NOMO-1 treated with dmso at 0.1 percent for 144 hours (cell line): ENCODE data around the gene ERAP2.
"Not testable (repeated sequence)": the region's sequence is repeated elsewhere in the genome, so short reads cannot be mapped to it uniquely, and the experiment has no call there.

Experiments
- DNase-seq: peaks from one replicate; lab custom pipeline; 2025; ENCODE audit not compliant: unreplicated experiment; lab: John Stamatoyannopoulos, UW

The ERAP2 gene

DNA sequence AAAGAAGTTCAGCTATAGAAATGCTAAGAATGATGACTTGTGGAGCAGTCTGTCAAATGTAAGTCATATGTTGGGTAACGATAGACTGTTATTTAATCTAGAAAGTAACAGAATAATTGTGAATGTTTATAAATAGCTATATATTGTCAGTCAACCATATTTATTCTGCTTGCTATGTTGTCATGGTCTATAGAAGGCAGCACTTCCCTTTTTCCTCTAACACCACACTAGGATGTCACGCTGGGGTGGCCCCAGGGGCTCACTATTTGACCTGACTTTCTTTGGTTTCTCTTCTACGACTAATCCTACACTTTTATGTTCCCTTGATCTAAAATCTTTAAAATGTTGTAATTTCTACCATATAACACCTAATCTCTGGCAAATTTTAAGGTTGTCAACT, 20.5 kb downstream of the ERAP2 start:
- peak; percentile 71 for DNase-seq

DNA sequence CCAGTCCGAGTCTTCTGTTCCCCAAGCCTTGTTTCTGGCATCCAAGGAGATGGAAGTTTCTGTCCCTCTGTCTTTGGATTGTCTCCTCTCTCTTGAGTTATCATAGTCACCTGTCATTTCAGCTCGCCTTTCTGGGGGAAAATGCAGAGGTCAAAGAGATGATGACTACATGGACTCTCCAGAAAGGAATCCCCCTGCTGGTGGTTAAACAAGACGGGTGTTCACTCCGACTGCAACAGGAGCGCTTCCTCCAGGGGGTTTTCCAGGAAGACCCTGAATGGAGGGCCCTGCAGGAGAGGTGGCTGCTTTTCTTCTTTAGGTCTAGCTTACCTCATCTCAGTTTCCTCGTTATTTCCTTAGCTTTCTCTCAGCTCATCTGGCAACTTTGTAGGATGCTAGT, 25.1 kb downstream of the ERAP2 start:
- no peak for DNase-seq

DNA sequence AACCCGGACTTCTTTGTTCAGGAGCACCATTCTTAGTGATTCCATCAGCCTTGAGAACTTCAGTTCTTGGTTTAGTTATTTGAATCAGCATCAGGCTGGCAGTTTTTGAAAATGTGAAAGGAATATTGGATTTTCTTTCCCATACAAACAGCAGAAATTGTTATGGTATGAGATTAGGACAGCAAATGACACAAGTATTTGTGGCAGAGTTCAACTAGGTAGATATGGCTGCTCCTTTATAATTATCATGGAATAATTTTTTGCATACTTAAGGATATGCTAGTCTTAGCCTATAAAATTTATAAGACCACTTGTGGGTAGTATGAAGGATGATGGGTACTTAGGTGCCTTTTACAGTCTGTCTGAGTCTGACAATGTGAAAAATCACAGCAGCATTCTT, 25.5 kb downstream of the ERAP2 start:
- no peak for DNase-seq

DNA sequence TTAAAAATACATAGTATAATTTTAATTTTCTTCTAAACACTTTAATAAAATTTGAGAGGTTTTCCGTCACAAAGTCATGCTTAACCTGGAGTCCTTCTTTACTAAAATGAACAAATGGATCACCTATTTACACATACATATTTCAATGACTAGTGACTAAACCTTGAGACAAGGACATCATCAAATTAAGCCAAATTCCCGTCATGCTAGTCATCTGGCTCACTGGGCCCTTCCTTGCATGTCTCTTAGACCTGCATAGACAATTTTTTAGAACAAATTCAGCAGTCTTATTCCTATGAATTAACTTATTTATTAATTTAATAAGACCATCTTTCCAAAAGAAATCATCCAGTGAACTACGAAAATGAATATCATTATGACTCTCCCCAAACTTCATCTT, 26.6 kb downstream of the ERAP2 start:
- DNase-seq: no peak

DNA sequence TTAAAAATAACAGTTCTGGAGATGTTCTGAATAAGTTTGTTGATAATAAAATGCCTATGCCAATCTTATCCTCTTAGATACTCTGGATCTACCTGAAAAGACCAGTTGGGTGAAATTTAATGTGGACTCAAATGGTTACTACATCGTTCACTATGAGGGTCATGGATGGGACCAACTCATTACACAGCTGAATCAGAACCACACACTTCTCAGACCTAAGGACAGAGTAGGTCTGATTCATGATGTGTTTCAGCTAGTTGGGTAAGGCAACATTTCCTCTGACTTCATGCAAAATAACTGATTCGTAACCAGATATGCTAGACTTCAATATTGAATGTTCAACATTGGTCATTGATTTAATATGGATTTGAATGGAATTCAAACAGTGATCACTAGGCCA, 27.0 kb downstream of the ERAP2 start:
- DNase-seq: no peak

DNA sequence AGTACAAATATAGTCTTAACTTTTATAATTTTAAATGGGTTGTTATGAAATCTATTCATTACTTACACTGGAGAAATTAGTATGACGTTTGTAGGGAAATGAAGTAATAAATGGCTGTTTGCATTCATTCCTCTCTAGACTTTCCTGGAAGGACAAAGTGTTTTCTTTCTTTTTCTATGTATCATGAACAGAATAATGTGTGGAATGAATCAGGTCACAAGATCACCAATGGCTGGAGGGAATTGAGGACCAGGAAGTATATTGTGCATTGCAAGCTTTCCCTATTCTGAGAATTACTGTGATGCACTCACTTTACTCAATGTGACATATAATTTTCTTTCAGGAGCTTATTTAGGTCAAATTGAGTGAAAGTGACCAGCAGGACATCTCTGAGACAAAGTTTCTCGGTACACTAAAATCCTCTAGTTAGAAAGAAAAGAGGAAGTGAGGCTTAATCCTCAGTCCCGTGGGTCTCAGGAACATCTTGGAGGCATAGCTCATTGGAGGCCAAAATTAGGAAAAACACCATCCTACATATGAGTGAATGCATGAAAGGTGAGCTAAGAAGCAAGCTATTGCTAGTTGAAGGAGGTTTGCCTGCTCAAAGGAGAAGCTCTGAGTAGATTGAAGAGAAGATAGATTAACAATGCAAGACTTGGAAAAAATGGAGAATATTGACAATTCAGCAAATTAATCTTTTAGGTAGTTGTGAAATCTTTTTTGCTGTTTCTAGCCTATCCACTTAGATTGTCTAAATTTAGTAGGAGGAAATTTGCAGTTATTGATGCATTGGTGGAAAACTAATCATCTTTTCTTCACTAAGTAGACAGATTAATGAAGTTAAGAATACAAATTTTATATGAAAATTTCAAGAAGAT, 28.0 kb downstream of the ERAP2 start:
- DNase-seq: no peak

DNA sequence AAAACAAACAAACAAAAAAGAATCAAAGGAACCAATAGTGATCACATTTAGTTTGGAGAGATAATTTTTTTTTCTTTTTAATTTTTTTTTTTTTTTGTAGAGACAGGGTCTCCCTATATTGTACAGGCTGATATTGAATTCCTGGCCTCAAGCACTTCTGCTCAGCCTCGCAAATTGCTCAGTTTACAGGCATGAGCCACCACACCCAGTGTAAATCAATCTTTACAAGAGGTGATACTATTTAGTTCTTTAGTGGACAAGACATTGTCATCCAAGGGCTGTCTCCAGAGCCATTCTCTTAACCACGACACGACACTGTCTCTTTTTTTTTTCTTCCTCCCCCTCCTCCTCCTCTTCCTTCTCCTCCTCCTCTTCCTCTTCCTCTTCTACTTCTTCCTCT, 29.6 kb downstream of the ERAP2 start:
- no peak for DNase-seq

DNA sequence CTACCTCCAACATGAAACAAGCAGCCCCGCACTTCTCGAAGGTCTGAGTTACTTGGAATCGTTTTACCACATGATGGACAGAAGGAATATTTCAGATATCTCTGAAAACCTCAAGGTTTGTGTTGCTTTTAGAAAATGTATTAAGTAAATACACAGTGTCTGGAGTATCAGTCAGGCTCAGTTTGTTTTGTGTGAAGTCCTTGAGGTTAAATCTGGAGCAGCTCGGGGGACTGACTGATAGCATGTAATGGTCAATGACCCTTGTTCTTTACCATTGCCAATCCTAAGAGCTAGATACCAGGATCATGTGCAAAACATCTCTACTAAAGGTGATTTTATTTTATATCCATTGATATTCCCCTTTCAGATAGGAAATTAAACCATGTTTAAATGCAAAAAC, 32.7 kb downstream of the ERAP2 start:
- no peak for DNase-seq

DNA sequence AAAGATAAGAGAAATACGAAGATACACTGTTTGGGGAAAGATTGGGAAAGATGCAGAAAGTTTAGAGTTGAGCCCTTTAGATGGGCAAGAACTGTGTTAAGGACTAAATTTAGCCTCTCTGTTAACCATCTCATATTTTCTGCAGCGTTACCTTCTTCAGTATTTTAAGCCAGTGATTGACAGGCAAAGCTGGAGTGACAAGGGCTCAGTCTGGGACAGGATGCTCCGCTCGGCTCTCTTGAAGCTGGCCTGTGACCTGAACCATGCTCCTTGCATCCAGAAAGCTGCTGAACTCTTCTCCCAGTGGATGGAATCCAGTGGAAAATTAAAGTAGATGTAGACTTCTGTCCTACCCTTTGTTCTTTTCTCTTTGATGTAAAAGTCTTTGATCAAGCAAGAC, 33.1 kb downstream of the ERAP2 start:
- DNase-seq: no peak

DNA sequence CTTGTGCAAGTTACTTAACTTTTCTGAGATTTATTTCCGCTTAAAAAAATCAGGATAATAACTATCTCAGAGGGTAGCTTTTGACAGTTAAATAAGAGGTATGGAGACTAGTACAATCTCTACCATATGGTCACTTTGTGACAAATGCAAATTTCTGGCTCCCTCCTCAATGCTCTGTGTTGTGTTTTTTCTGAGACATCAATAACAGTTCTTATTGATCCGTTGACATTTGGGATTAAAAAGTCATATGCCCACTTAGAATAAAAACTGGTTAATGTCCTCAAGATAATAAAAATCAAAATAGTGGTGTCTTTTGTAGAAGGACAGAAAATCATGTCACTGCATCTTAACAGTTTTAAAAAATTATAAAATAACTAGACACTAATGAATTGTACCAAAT, 34.8 kb downstream of the ERAP2 start:
- no peak for DNase-seq

DNA sequence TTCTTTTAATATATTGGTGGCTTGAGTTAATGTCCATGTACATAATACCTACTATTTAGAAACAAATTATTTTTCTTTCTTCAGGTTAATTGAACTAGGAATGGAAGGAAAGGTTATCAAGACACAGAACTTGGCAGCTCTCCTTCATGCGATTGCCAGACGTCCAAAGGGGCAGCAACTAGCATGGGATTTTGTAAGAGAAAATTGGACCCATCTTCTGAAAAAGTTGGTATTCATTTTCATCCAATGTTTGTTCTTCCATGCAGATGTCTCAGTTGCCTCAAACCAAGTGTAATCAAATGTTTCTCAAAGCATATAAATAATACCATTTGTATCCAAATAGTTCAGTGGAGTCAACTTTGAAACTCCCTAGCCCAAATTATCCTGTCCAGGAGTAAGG, 36.9 kb downstream of the ERAP2 start:
- no peak for DNase-seq

DNA sequence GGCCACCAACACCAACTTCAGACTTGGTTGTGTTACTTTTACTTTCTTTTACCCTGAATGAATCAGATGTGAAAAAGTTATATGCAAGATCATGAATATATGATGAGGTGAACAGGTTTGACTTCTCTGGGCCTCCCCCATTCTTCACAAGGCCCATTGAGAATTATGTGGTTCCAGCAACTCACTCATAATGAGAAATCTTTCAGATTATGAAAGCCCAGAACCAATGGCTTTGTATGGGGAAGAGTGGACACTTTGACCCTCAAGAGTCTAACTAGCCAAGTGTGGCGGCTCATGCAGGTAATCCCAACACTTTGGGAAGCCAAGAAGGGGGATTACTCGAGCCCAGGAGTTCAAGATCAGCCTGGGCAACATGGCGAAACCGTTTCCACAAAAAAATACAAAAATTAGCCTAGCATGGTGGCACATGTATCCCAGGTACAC, 43.5 kb downstream of the ERAP2 start:
- DNase-seq: no peak

DNA sequence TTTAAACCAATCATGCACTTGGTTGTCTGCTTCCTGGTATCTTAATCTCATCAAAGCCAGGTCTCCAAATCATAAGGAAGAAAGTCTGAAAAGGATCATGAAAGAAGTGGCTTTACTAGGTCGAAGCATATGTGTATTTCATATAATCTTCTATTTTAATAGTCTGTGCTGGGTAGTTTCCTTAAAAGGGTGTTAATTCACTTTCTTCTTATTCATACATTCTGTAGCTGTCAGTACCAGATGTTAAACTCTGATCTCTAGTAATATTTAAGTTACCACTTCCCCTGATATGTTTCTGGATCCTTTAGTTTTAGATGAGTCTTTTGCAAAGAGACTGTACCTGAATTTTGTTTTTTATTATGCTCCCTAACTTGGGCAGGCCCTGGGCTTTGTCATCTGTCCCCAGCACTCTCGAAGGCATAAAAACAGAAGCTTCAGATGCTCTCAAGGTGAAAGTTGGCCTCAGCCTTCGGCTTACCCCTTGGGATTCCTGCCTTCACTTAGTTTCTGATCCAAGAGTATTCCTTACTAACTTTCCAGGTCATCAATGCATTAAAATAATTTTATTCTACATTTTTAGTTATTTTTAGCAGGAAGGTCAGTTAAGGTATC, 44.5 kb downstream of the ERAP2 start:
- DNase-seq: no peak

DNA sequence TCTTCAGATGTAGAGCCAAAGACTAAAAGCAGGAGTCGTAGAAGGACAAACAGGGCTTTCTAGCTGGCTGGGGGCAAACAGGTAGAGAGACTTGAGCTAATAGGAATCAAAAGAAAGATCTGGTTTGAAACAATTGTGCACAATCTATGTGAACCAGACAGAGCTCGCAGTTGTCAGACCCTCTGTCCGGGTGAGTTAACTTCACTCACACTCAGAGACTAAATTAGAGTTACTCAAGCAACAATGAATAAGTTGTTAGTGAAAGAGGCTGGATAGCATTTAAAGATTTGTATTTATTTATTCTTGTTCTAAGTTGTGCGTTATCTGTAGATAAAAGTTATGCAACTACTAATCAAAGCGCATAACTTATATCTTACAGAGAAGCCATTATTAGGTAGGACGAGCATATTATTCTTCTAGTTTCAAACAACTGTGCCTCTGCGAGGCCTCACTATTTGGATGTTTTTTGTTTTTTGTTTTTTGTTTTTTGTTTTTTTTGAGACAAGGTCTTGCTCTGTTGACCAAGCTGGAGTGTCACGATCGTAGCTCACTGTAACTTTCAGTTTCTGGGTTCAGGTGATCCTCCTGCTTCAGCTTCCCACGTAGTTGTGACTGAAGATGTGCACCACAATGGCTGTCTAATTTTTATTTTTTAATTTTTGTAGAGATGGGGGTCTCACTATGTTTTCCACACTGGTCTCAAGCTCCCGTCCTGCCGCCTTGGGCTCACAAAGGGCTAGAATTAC, 46.4 kb downstream of the ERAP2 start:
- DNase-seq: no peak

DNA sequence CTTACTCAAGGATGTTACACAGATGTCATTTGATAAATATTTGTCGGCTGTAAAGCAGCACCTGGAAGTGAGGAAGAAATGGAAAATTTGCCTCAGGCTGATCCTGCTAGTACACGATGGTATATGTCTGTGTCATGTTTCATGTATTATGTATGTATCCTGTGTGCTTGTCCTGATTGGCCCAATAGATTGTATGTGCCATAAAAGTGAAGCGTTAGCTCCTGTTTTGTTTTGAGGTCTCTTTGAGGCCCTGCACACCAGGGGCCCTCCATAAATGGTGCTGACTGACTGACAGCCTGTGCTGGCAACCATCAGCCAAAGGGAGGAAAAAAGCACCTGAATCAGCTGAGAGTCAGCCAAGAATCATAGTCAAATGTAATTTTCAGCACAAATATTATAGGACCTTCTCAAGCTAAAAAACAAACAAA, 47.7 kb downstream of the ERAP2 start:
- no peak for DNase-seq

DNA sequence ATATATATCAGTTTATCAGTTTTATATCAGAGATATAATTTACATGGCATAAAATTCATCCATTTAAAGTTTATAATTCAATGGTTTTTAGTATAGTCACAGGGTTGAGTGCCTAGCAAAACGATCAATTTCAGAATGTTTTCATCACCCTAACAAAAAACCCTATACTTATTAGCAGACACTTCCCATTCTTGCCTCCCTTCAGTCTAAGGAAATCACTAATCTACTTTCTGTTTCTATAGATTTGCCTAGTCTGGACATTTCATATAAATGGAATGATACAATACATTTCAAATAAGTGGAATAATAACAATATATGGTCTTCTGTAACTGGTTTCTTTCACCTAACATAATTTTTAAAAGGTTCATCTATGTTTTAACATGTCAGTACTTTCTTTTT, 50.0 kb downstream of the ERAP2 start:
- DNase-seq: no peak

DNA sequence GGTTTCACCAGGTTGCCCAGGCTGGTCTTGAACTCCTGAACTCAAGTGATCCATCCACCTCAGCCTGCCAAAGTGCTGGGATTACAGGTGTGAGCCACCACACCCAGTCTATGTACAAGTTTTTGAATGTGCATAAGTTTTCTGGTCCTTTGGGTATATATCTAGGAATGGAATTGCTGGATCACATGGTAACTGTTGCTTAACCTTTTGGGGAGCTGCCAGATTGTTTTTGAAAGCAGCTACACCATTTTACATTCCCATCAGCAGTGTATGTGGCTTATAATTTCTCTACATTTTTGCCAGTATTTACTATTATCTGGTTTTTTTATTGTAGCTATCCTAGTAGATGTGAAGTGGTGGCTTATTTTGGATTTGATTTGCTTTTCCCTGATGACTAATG, 50.7 kb downstream of the ERAP2 start:
- no peak for DNase-seq

DNA sequence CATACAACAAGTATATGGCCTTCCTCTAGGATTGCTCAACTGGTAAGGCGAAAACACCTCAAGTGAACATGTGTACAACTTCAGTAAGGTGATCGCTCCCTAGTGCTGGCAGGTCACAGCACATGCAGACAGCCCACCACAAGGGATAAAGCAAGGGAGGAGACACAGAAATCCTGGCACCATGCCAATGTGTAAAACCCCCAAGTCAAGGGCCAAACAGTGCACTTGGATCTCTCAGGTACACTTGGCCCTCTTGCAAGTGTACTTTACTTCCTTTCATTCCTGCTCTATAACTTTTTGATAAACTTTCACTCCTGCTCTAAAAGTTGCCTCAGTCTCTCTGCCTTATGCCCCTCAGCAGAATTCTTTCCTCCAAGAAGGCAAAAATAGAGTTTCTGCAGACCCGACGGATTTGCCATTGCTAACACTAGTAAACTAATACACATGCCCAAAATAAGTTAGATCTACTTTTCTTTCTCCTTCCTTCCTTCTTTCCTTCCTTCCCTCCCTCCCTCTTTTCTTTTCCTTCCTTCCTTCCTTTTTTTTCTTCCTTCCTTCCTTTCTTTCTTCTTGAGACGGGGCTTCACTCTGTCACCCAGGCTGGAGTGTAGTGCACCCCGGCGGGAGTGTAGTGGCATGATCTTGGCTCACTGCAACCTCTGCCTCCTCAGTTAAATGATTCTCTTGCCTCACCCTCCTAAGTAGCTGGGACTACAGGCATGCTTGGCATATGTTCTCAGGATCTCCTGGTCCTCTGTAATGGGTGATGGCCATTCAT, 52.8 kb downstream of the ERAP2 start:
- no peak for DNase-seq

DNA sequence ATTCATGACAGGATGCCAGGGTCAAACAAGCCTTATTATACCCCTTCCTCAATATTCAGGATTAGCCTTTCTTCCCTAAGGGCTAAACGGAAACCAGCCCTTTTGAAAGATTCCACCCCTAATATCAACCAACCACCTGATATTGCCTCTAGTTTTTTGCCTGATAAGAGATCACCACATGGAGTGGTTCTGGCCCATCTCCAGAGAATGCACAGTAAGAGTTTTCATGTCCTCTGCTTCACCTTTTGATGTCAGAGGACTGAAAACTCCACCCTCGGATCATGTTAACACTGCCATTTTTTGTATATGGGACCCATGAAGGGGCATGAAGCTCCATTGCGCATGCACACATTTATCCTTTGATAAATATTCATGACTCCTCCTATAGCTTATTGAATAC, 53.8 kb downstream of the ERAP2 start:
- DNase-seq: no peak

DNA sequence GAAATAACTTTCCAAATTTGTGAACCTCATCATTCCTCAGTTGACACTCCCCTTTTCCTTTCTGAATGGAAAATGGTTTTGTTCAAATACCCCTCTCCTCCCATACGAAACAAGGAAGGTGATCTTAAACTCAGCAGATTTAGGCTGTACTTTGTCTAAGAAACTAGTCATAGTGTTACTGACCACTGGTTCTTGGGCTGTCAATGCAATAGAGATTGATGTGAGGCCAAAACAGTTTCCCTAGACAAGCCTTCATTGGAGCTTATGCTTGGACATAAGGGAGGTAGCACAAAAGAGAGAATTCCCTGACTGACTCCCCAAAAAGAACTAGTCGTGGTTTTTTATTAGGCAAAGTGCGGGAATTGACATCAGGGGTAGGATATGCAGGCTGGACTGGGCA, 54.3 kb downstream of the ERAP2 start:
- no peak for DNase-seq

DNA sequence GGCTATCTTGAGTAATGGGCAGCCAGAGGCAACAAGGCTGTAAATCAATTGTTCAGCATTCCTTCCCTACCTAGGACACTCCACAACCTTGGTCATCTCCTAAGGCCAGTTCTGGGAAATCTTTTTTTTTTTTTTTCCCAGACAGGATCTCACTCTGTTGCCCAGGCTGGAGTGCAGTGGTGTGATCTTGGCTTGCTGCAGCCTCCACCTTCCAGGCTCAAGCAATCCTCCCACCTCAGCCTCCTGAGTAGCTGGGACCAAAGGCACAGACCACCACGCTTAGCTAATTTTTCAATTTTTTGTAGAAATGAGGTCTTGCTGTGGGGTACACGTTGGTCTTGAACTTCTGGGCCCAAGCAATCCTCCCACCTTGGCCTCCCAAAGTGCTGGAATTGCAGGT, 54.7 kb downstream of the ERAP2 start:
- DNase-seq: not testable (repeated sequence)
